Uterus (tissue), 4 donors: Measurements from ENCODE around the gene MAD1L1. TPM values are rescaled to one million over a fixed set of nuclear protein-coding genes. Genes with fewer than 3 reads are reported as not detected.

Experiments
- DNase-seq, 2 donors: peaks; one replicate each; pipeline ENCODE4 v3.0.0-alpha.2; 2019 to 2020
- H3K27ac ChIP-seq, 2 donors: fragments of 200-600 bp; sonication (generic); 1 replicate in 1 of 2; 2 replicates in 1 of 2; pipeline ENCODE4 v1.5.1; 2016 to 2018
- H3K27me3 ChIP-seq, 2 donors: fragments of 200-600 bp; sonication (generic); one replicate each; pipeline ENCODE4 v1.5.1; 2018 to 2019; ENCODE audit warnings: control low read depth in 1 of 2
- H3K36me3 ChIP-seq, 2 donors: fragments of 200-600 bp; sonication (generic); one replicate each; pipeline ENCODE4 v1.5.1; 2019; ENCODE audit warnings: control low read depth in 1 of 2
- H3K4me1 ChIP-seq, 2 donors: fragments of 200-600 bp; sonication (generic); one replicate each; pipeline ENCODE4 v1.5.1; 2018 to 2019; ENCODE audit warnings: control low read depth in 1 of 2
- H3K4me3 ChIP-seq, 2 donors: fragments of 200-600 bp; sonication (generic); 1 replicate in 1 of 2; 2 replicates in 1 of 2; pipeline ENCODE4 v1.5.1; 2018 to 2019; ENCODE audit warnings: mild to moderate bottlenecking in 1 of 2
- H3K9me3 ChIP-seq, 2 donors: fragments of 200-600 bp; sonication (generic); one replicate each; pipeline ENCODE4 v1.5.1; 2019; ENCODE audit warnings: control low read depth in 1 of 2
- POLR2A ChIP-seq, 2 donors: fragments of 450-650 bp; IDR thresholded peaks; one replicate each; pipeline ENCODE4 v1.6.1; 2016; ENCODE audit warnings: antibody characterized with exemption in 2 of 2, mild to moderate bottlenecking in 1 of 2, moderate library complexity in 1 of 2
- intact Hi-C: fragments of 100-400 bp; cut with DNase I; formaldehyde crosslinking; loops from one replicate; pipeline ENCODE4 v1.15.1; 2023; ENCODE audit warnings: low total_unique reads
- total RNA-seq, 4 donors: library from RNA; depleted of rRNA in 3 of 4; stranded (reverse); fragments of >200 nt in 3 of 4; gene quantifications; one replicate each; pipeline versions ENCODE4 v1.1.0 to v1.2.4, GENCODE V29; 2014 to 2023
- TF ChIP-seq, protein P1 (sequence below), 4 experiments: fragments of 200-600 bp in 2 of 4; fragments of 450-650 bp in 2 of 4; sonication (generic) in 2 of 4; IDR thresholded peaks; one replicate each; pipeline ENCODE4 v1.5.1; 2016 to 2019; ENCODE audit warnings: antibody characterized with exemption in 4 of 4, mild to moderate bottlenecking in 2 of 4, moderate library complexity in 1 of 4
- donor health status: DM: yes; HTN: yes; CAD: no.

Gene MAD1L1
- total RNA-seq, 4 donors from 2014 or later: 13.3 to 37.4 (median 33.1) TPM

DNA sequence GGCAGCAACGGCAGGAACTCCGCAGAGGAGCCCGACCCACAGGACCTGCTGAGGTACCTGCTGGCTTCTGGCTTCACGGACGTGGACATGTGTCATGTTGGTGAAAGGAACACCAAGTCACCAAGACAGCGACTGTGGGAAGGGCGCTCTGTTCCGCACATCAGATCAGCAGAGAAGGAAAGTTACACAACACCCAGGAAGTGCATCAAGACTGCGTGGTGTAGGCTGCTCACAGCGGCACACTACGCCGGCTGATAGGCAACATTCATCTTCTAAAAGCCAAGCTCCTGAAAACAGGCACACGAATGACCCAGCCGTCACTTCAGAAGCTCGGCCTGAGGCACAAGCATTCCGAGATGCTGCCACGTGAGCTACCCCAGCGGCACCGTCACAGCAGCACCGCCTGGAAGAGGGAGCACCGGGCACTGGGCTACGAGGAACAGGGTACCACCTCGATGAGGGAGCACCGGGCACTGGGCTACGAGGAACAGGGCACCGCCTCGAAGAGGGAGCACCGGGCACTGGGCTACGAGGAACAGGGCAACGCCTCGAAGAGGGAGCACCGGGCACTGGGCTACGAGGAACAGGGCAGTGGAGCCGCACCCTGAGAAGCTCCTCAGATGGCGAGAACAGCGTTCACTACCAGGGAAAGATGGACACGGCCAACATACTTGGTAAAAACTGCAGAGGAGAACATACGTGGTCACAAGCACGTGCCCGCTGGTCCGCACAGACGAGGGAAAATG lies 86.7 kb downstream of the MAD1L1 start:
- Histone ChIP-seq H3K27ac (no peak overlapping the region), H3K4me1 (no peaks in the 10 kb centered on the region), H3K36me3 (no peaks in the 10 kb centered on the region), H3K9me3 (no peaks in the 10 kb centered on the region), H3K4me3 (no peak overlapping the region), H3K27me3 (no peaks in the 10 kb centered on the region)
- TF ChIP-seq POLR2A (IDR thresholded peaks at IDR 0.05): no peak
- TF ChIP-seq, protein P1, sequence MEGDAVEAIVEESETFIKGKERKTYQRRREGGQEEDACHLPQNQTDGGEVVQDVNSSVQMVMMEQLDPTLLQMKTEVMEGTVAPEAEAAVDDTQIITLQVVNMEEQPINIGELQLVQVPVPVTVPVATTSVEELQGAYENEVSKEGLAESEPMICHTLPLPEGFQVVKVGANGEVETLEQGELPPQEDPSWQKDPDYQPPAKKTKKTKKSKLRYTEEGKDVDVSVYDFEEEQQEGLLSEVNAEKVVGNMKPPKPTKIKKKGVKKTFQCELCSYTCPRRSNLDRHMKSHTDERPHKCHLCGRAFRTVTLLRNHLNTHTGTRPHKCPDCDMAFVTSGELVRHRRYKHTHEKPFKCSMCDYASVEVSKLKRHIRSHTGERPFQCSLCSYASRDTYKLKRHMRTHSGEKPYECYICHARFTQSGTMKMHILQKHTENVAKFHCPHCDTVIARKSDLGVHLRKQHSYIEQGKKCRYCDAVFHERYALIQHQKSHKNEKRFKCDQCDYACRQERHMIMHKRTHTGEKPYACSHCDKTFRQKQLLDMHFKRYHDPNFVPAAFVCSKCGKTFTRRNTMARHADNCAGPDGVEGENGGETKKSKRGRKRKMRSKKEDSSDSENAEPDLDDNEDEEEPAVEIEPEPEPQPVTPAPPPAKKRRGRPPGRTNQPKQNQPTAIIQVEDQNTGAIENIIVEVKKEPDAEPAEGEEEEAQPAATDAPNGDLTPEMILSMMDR (IDR thresholded peaks at IDR 0.05): no peak
- intact Hi-C loops: no loop called here
- DNase-seq: no peak

DNA sequence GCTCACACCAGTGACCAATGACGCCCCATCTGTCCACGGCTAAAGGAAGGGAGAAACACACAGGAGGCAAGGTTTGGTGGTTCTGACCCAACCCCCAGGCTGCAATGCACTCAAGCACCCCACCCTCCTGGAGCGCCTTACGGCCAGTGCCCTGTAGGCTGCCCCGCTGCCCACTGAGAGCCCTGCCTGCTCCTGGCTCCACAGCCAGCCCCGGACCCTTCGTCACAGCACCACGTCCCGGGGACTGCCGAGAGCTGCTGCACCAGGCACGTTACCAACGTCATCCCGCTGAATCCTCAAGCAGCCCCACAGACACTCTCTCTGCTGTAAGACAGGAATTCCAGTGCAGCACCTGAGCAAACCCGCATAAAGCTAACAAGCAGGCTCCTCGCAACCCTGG lies 87.8 kb downstream of the MAD1L1 start:
- TF ChIP-seq, protein P1 (IDR thresholded peaks at IDR 0.05): no peak
- TF ChIP-seq POLR2A (IDR thresholded peaks at IDR 0.05): no peak
- Histone ChIP-seq H3K4me1 (no peaks in the 10 kb centered on the region), H3K36me3 (no peaks in the 10 kb centered on the region), H3K27ac (no peak overlapping the region), H3K4me3 (no peak overlapping the region), H3K9me3 (no peaks in the 10 kb centered on the region), H3K27me3 (no peaks in the 10 kb centered on the region)
- intact Hi-C loops: no loop called here
- DNase-seq: no peak

DNA sequence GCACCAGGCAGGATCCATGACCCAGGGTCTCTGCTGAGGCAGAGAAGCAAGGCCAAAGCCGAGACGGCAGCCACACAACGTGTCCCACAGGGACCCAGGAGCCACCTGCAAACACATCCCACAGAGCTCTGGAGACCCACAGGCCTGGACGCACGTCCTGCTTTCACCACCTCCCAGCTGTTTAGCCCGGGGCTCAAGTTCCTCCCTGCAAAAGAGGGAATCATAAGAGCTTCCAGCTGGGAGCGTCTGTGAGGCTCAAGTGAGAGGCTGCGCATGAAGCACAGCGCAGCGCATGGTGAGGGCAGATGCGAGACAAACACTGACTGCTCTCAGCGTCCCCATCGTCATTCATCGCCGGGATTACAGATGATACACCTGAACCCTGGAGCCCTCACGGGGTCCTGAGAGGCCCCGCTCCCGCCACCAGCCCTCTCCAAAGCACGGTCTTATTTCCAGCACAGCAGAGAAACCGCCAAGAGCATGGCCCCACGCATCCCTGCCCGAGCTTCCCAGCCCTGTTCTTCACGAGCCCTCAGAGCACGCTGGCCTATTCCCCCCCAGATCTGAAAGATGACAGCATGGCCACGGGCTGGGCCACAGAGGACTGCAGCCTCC lies 88.7 kb downstream of the MAD1L1 start:
- Histone ChIP-seq H3K36me3 (no peaks in the 10 kb centered on the region), H3K27ac (no peak overlapping the region), H3K27me3 (no peaks in the 10 kb centered on the region), H3K4me3 (no peak overlapping the region), H3K9me3 (no peaks in the 10 kb centered on the region), H3K4me1 (no peaks in the 10 kb centered on the region)
- TF ChIP-seq, protein P1 (IDR thresholded peaks at IDR 0.05): no peak
- TF ChIP-seq POLR2A (IDR thresholded peaks at IDR 0.05): no peak
- intact Hi-C loops: no loop called here
- DNase-seq: no peak

DNA sequence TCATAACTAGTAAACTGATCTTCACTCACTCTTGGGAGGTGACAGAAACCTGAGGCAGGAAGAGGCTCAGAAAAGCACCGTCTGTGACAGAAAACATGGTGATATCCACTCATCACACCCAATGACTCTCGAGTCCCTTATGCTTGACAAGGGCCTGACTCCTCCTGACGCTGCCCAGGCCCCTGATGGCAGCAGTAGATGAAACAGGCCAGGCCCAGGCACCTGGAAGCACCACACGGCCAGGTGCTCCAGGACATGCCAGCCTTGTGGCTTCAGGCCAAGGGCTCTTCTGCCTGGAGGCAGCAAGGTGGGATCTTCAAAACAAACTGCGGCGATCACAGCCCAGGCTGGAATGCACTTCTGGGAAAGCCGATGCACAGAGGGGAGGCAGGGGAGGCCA lies 89.3 kb downstream of the MAD1L1 start:
- no peaks in the 10 kb centered on the region for H3K36me3 ChIP-seq
- intact Hi-C loops: no loop called here
- no peaks in the 10 kb centered on the region for H3K4me1 ChIP-seq

DNA sequence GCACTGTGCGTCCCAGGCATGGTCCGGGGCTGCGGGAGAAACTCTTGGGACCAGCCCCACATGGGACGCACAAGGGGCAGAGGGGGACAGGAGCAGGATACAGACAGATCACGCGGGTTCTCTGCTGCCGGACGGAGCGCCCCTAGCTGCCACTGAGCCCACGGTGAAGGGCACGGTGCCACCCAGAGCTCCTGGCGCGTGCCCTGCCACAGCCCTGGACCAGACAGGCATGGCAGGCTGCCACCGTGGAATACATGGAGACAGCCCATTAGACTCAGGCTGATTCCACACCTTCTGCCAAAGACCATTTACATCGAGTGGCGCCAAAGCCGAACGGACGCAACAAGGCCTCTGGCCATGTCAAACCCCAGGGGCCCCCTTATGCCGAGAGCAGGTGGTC lies 90.4 kb downstream of the MAD1L1 start:
- TF ChIP-seq POLR2A (IDR thresholded peaks at IDR 0.05): no peak
- TF ChIP-seq, protein P1 (IDR thresholded peaks at IDR 0.05): no peak

More for the DNA sequence above, 89.3 kb downstream of the MAD1L1 start:
- DNase-seq: no peak
- TF ChIP-seq, protein P1 (IDR thresholded peaks at IDR 0.05): no peak
- TF ChIP-seq POLR2A (IDR thresholded peaks at IDR 0.05): no peak
- H3K27ac ChIP-seq: no peak overlapping the region
- H3K9me3 ChIP-seq: no peaks in the 10 kb centered on the region
- H3K4me3 ChIP-seq: no peak overlapping the region
- H3K27me3 ChIP-seq: no peaks in the 10 kb centered on the region

More for the DNA sequence above, 90.4 kb downstream of the MAD1L1 start:
- Histone ChIP-seq H3K27me3 (no peaks in the 10 kb centered on the region), H3K27ac (no peak overlapping the region), H3K9me3 (no peaks in the 10 kb centered on the region), H3K4me3 (no peak overlapping the region), H3K4me1 (no peaks in the 10 kb centered on the region), H3K36me3 (no peaks in the 10 kb centered on the region)
- no peak for DNase-seq
- intact Hi-C loops: no loop called here
